ENCODE results near the gene RIN1.
"Not testable (repeated sequence)": the region's sequence is repeated elsewhere in the genome, so short reads cannot be mapped to it uniquely, and the experiment has no call there.

The RIN1 gene

GRCh38 chr11:66318600-66318970 is 17.6 kb downstream of the RIN1 start:
- DNase-seq (ENCODE audit: low read depth) = no peak

DNA sequence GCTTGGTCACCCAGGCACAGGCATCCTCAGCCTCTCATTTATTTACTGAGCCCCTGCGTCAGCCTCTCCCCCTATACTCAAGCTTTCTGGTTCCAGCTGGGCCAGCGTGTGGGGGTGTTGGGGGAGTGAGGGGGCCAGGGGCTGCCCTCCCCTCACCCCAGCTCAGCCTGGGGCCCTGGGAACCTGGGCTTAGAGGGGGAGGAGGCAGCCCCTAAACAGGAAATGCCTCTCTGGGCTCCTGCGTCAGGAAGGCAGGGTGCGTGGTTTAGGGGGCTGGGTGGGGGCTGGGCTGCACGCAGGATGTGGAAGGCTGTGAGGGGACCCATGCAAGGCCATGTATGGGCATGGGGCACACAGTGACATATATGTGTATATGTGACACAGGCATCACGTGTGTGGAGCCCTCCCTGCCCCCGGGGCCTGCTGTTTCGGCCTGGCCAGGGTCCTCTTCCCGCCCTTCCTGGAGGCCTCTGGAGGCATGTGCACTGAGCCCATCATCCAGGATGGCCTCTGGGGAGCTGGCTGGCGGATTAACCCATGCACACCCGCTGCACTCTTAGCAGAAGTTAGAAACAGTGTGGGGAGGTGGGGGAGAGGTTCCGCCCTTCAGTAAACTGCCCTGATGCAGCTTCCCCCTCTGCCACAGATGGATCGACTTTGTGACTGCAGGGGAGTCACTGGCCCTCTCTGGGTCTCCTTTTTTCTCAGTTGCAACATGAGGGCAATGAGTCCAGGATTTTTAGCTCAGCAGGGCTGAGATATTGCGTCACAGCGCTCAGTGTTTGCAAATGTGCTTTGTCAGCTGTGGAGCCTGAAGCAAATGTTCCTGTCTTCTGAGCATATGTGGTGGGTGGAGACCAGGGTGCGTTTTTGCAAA is 18.3 kb downstream of the RIN1 start:
- peak; percentile 29 for DNase-seq (ENCODE audit: low read depth)

- peak; percentile 34 for DNase-seq (ENCODE audit: low read depth)
Measured at GRCh38 chr11:66317322-66317722, 18.9 kb downstream of the RIN1 start.

DNA sequence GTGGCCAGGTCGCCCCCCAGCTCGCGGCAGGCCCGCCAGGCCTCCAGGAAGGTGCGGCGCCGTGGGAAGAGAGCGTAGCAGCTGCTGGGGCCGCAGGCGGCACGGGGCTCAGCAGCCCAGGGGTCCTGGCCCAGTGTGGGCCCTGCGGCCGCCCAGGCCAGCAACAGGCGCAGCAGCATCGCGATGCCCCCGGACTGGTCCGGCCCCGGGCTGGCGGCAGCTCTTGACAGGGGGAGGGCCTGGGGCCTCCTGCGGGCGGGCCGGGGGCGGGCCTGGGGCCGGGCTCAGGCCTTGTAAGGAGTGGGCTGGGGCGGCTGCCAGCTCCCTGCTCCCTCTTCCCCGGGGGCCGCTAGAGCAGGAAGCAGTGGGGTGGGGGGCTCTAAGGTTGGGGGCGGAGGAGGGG is 19.4 kb downstream of the RIN1 start, which contains the start of gene CD248:
Gene CD248 (minus strand): TSS at position 196 of the 403 bp plus-strand sequence. CDS start 17 bp downstream, at position 179.
- DNase-seq (ENCODE audit: low read depth) = no peak

GRCh38 chr11:66315921-66316811 is 20.1 kb downstream of the RIN1 start:
- no peak for DNase-seq (ENCODE audit: low read depth)

- DNase-seq (ENCODE audit: low read depth) = no peak
Measured at GRCh38 chr11:66315498-66315885, 20.7 kb downstream of the RIN1 start.

- no peak for DNase-seq (ENCODE audit: low read depth)
Measured at GRCh38 chr11:66314561-66315497, 21.4 kb downstream of the RIN1 start.

GRCh38 chr11:66314186-66314501 is 22.1 kb downstream of the RIN1 start:
- DNase-seq (ENCODE audit: low read depth) = no peak

GRCh38 chr11:66313321-66314185 is 22.7 kb downstream of the RIN1 start:
- no peak for DNase-seq (ENCODE audit: low read depth)

GRCh38 chr11:66312549-66313320 is 23.5 kb downstream of the RIN1 start:
- DNase-seq (ENCODE audit: low read depth) = peak; percentile 94

DNA sequence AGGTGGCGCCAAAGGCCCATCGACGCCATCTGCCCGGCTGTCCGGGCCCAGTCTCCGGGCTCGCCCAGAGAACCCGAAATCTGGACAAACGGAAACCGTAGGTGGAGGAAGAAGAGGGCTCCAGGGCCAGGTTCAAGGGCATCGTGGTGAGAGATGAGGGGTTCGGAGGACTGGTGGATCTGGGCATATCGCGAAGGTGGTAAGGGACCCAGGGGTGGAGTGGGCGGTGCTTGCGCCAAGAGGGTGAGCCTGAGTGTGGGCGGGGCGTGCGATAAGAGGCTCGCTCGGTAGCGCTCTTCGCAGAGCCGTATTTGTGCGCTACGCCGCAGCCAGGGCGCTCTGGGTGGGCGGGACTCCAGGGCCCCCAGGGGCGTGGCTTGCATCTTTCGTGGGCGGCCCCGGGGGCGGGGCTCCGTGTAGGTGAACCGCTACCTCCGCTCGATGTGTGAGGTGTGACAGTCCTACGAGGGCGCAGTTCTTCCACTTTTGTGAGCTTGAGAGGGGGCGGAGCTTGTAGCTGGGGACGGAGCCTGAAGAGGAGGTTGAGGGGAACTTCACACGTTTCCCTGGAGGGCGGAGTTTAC is 24.2 kb downstream of the RIN1 start:
- peak; percentile 94 for DNase-seq (ENCODE audit: low read depth)

DNA sequence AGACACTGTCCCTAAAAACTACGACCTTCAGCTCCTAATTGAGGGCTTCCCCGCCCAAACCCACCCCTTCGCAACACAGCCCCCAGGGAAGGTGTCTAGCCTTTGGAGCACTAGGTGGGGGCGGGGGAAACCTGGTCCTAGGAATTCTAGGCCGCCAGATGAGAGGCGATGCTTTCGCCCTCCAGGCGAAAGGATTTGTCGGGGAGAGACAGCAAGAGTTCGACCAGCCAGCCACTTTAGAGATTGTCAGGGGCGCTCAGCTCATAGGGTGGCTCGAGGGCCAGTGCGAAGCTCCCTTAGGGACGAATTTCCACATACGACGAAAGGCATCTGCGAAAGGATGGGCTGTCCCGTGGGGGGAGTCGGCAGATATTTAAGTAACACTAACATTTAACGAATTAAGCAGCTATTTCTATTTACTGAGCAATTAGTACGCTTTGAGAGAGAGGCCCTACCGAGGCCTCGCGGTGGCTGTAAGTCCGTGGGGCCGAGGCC is 24.7 kb downstream of the RIN1 start:
- no peak for DNase-seq (ENCODE audit: low read depth)

- DNase-seq (ENCODE audit: low read depth) = not testable (repeated sequence)
Measured at GRCh38 chr11:66310803-66311440, 25.3 kb downstream of the RIN1 start.

DNA sequence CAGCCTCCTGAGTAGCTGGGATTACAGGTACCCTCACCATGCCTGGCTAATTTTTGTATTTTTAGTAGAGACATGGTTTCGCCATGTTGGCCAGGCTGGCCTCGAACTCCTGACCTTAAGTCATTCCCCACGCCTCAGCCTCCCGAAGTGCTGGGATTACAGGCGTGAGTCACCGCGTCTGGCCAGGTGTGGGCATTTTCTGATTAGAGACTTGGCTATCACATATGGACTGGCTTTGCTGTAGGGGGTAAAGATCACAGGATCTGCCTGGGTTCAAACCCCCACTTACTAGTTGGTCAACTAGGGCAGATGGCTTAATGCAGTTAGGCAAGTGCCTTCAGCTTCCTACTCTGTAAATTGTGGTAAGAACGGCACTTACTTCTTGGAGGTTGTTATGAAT is 25.9 kb downstream of the RIN1 start:
- DNase-seq (ENCODE audit: low read depth) = no peak

- DNase-seq (ENCODE audit: low read depth) = no peak
Measured at GRCh38 chr11:66309475-66309874, 26.8 kb downstream of the RIN1 start.

DNA sequence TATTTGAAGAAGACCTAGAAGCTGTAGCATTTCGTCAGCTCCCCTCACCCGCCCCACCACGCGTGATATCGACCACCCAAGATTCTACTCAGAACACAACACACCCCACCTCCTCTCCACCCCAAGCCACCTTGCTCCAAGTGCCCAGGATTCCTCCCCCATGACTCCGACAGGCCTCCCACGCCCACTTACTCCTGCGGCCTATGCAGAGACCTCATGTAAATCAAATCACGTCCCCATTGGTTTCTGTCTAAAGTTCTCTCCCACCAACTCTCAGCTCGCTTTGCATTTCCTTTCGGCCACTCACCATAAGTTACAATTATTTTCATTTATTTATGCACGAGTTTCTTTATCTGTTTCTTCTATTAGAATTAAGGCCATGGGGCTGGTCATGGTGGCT is 33.6 kb downstream of the RIN1 start:
- DNase-seq (ENCODE audit: low read depth) = no peak

GRCh38 chr11:66299186-66299585 is 37.0 kb downstream of the RIN1 start:
- DNase-seq (ENCODE audit: low read depth) = no peak

GRCh38 chr11:66297610-66298009 is 38.6 kb downstream of the RIN1 start:
- DNase-seq (ENCODE audit: low read depth) = no peak
